IgD-negative memory B cell (primary cell): ENCODE results near the gene MECP2. TPM values are rescaled to one million over a fixed set of nuclear protein-coding genes. Genes with fewer than 3 reads are reported as not detected.

Experiments used
- H3K27ac Mint-ChIP-seq, 3 donors: one replicate each; pipeline ENCODE4 v1.8.0; 2020 to 2022; ENCODE audit warnings: mild to moderate bottlenecking in 3 of 3, mixed read lengths in 3 of 3, moderate library complexity in 1 of 3
- H3K27me3 Mint-ChIP-seq: one replicate; pipeline ENCODE4 v1.8.0; 2021; ENCODE audit warnings: mixed read lengths
- H3K36me3 Mint-ChIP-seq: one replicate; pipeline ENCODE4 v1.8.0; 2020; ENCODE audit warnings: mild to moderate bottlenecking, mixed read lengths
- H3K4me1 Mint-ChIP-seq, 3 donors: one replicate each; pipeline ENCODE4 v1.8.0; 2020 to 2022; ENCODE audit warnings: mixed read lengths in 3 of 3, mild to moderate bottlenecking in 1 of 3
- H3K4me3 Mint-ChIP-seq, 4 donors: one replicate each; pipeline ENCODE4 v1.8.0; 2020 to 2022; ENCODE audit warnings: mild to moderate bottlenecking in 4 of 4, mixed read lengths in 4 of 4, moderate library complexity in 3 of 4
- H3K9me3 Mint-ChIP-seq, 3 donors: one replicate each; pipeline ENCODE4 v1.8.0; 2020 to 2021; ENCODE audit warnings: mixed read lengths in 3 of 3, mild to moderate bottlenecking in 1 of 3
- polyA plus RNA-seq: library from polyadenylated mRNA; unstranded; fragments of 300-500 nt; fragmentation: Illumina TruSeq; gene quantifications from one replicate; pipeline ENCODE4 v1.2.3, GENCODE V29; 2021

Gene MECP2
- polyA plus RNA-seq, 1 donor from 2014 or later, result 20.0 TPM

GRCh38 chrX:154015581-154016264 is 81.8 kb downstream of the MECP2 start:
- peak overlapping the region in 2 of 4 donors; percentile 35 to 37 for H3K4me3 Mint-ChIP-seq
- peak overlapping the region in 1 of 3 donors; percentile 63 for H3K27ac Mint-ChIP-seq

DNA sequence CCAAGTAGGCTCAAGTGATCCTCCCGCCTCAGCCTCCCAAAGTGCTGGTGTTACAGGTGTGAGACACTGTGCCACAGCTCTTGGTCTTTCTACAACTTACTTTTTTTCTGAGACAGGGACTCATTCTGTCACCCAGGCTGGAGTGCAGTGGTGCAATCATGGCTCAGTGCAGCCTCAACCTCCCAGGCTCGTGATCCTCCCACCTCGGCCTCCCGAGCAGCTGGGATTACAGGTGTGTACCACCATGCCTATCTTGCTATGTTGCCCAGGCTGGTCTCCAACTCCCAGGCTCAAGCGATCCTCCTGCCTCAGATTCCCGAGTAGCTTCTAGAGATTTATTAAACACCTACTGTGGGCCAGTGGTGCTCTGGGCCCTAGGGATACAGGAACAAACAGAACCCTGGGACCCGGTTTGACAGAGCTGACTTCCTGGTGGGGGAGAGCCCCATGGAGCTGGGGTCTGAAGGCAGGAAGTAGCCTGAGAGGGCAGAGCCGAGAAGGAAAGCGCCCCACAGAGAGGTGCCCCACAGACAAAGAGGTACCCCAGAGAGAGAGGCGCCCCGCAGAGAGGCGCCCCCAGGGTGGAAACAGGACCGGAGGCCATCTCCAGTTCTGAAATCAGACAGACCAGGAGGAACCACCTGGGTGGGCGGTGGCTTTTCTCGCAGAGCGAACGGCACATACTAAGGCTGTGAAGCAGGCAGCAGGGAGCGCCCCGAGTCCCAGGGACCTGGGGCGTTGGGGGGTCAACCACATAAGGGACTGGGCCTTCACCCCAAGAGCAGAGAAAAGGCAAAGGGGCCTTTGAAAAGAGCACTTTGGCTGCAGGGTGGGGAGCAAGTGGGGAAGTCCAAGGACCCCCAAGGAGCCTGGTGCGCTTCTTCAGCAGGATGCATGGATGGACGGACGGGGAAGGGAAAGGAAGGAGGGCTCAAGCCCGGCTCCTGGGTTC is 82.8 kb downstream of the MECP2 start:
- Mint-ChIP-seq H3K27me3 (peaks cover 4% of the 10 kb centered on the region), H3K4me1 (peaks cover 1 to 6% (median 4%) of the 10 kb centered on the region in 3 donors), H3K4me3 (peak overlapping the region in 2 of 4 donors; percentile 58 to 70), H3K27ac (peak overlapping the region in 2 of 3 donors; percentile 46 to 93), H3K36me3 (no peaks in the 10 kb centered on the region), H3K9me3 (no peaks in the 10 kb centered on the region)

More at GRCh38 chrX:154015581-154016264, 81.8 kb downstream of the MECP2 start:
- Mint-ChIP-seq H3K9me3 (no peaks in the 10 kb centered on the region), H3K36me3 (no peaks in the 10 kb centered on the region), H3K27me3 (peaks cover 4% of the 10 kb centered on the region), H3K4me1 (peaks cover 3 to 6% (median 4%) of the 10 kb centered on the region in 3 donors)

GRCh38 chrX:154013614-154014360 is 83.7 kb downstream of the MECP2 start:
- Mint-ChIP-seq H3K27me3 (peaks cover 4% of the 10 kb centered on the region), H3K27ac (peak overlapping the region in 1 of 3 donors; percentile 74), H3K4me1 (peaks cover 2 to 7% (median 4%) of the 10 kb centered on the region in 3 donors), H3K9me3 (no peaks in the 10 kb centered on the region), H3K4me3 (peak overlapping the region in 1 of 4 donors; percentile 78), H3K36me3 (no peaks in the 10 kb centered on the region)

DNA sequence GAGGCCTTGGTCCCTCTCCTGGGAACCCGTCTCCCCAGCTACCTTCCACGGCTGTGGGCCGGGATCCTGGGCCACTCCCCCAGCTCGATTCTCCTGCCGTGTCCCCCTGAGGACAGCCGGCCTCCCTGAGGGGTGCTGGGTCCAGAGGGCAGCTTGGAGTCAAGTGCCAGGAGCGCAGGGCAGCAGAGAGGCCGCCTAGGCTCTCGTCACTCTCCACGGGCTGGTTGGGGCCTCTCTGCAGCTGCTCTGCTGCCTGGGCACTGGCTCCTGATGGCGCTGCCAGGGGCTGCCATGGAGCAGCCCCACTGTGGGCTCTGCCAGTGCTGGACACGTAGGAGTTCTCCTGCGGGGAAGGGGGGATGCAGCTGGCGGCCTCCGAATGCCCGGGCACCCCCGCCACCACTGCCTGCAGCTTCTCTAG is 84.5 kb downstream of the MECP2 start:
- H3K4me1 Mint-ChIP-seq, result peaks cover 6 to 12% (median 6%) of the 10 kb centered on the region in 3 donors
- no peak overlapping the region for H3K27ac Mint-ChIP-seq
- H3K27me3 Mint-ChIP-seq, result peaks cover 8% of the 10 kb centered on the region
- H3K9me3 Mint-ChIP-seq, result no peaks in the 10 kb centered on the region
- H3K4me3 Mint-ChIP-seq, result no peak overlapping the region
- H3K36me3 Mint-ChIP-seq, result no peaks in the 10 kb centered on the region

GRCh38 chrX:154012336-154012991 is 85.1 kb downstream of the MECP2 start:
- H3K4me3 Mint-ChIP-seq, result no peak overlapping the region

GRCh38 chrX:154011376-154012335 is 85.9 kb downstream of the MECP2 start:
- Mint-ChIP-seq H3K36me3 (no peaks in the 10 kb centered on the region), H3K27me3 (peaks cover 10% of the 10 kb centered on the region), H3K4me3 (peak overlapping the region in 1 of 4 donors; percentile 45), H3K9me3 (no peaks in the 10 kb centered on the region), H3K27ac (peak overlapping the region in 2 of 3 donors; percentile 33 to 69), H3K4me1 (peaks cover 15 to 19% (median 17%) of the 10 kb centered on the region in 3 donors)

More at GRCh38 chrX:154012336-154012991, 85.1 kb downstream of the MECP2 start:
- Mint-ChIP-seq H3K4me1 (peaks cover 11 to 17% (median 11%) of the 10 kb centered on the region in 3 donors), H3K27me3 (peaks cover 8% of the 10 kb centered on the region), H3K36me3 (no peaks in the 10 kb centered on the region), H3K9me3 (no peaks in the 10 kb centered on the region), H3K27ac (peak overlapping the region in 1 of 3 donors; percentile 69)

DNA sequence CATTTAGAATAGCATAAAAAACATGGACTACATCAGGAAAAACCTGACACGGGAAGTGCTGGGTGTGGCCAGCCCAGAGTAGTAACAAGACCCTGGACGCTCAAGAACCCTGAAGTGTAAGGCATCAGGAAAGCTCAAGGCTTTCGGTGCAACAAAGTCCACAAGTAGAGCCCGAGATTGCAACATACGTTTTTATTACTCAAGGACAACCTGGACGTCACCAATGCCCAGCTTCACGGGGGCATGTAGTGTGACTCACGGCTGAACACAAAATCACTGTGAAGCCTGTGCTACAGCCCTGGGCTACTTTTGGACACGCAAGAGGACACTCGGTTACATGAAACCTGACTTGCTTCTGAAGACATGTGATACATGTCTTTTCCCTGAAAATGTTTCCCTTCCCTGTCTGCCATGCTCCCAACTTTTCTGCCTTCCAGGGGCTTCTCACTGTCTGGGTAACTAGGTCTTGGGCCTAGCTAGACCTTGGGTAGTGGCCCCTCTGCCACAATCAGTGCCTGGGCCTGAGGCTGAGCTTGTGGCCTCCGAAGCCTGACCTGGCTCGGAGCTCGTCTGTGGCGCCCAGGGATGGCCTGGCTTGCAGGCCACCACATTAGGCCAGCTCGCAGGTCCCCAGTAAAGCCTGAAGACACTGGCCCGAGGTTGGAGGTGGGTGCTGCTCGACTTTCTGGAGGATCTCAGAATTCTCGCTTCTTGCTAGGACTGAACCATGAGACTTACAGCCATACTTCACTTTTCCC is 87.0 kb downstream of the MECP2 start:
- Mint-ChIP-seq H3K4me1 (peaks cover 19 to 23% (median 21%) of the 10 kb centered on the region in 3 donors), H3K9me3 (no peaks in the 10 kb centered on the region), H3K4me3 (no peak overlapping the region), H3K27me3 (peaks cover 12% of the 10 kb centered on the region), H3K27ac (no peak overlapping the region), H3K36me3 (no peaks in the 10 kb centered on the region)

DNA sequence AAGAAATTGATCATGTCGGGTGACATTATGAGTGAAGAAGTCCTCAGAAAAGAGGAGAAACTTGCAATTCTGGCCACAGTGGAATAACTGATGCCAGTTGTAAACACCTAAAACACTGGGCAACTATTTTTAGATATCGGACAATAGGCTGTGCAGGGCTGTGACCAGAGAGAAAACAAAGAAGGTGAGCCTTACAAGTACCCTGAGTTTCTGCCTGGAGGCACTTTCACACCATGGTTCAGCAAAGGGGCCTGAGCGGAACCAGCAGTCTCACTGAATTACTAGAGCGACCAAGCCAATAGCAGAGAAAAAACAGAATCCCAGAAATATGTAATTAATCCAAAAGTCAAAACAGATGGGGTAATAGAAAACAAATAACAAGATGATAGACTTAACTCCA is 89.0 kb downstream of the MECP2 start:
- no peaks in the 10 kb centered on the region for H3K9me3 Mint-ChIP-seq
- H3K27ac Mint-ChIP-seq, result peak overlapping the region; percentile 43 to 96 (median 67)
- H3K36me3 Mint-ChIP-seq, result no peaks in the 10 kb centered on the region
- peaks cover 24 to 30% (median 26%) of the 10 kb centered on the region in 3 donors for H3K4me1 Mint-ChIP-seq
- H3K4me3 Mint-ChIP-seq, result peak overlapping the region in 3 of 4 donors; percentile 48 to 84 (median 55)
- peaks cover 12% of the 10 kb centered on the region for H3K27me3 Mint-ChIP-seq

GRCh38 chrX:154006947-154007346 is 90.6 kb downstream of the MECP2 start:
- peaks cover 10% of the 10 kb centered on the region for H3K27me3 Mint-ChIP-seq
- H3K4me1 Mint-ChIP-seq, result peaks cover 29 to 36% (median 32%) of the 10 kb centered on the region in 3 donors
- peak overlapping the region in 2 of 4 donors; percentile 55 to 79 for H3K4me3 Mint-ChIP-seq
- H3K27ac Mint-ChIP-seq, result peak overlapping the region in 1 of 3 donors; percentile 31
- no peaks in the 10 kb centered on the region for H3K36me3 Mint-ChIP-seq
- no peaks in the 10 kb centered on the region for H3K9me3 Mint-ChIP-seq

DNA sequence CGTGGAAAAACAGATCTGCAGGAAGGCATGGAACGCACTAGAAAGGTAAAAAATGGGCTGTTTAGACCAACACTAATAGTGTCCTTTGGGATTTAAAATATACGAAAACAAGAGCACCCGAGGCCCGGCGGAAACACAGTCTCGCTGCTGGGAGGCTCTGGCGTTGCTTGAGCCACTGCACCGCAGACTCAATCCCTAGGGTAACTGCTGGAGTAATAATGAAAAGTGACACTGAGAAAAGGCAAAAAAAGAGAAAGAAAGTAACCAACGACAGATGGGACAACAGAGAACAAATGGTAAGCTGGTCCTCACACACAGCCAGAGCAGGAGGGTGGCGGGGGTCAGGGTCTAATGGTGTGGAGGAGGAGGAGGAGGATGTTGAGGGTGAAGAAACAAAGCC is 93.2 kb downstream of the MECP2 start:
- H3K9me3 Mint-ChIP-seq, result no peaks in the 10 kb centered on the region
- peaks cover 32 to 39% (median 32%) of the 10 kb centered on the region in 3 donors for H3K4me1 Mint-ChIP-seq
- peaks cover 8% of the 10 kb centered on the region for H3K27me3 Mint-ChIP-seq
- H3K27ac Mint-ChIP-seq, result peak overlapping the region; percentile 12 to 88 (median 72)
- peaks cover 3% of the 10 kb centered on the region for H3K36me3 Mint-ChIP-seq
- H3K4me3 Mint-ChIP-seq, result peak overlapping the region; percentile 18 to 88 (median 80)

- H3K4me1 Mint-ChIP-seq, result peaks cover 19 to 27% (median 20%) of the 10 kb centered on the region in 3 donors
- H3K27ac Mint-ChIP-seq, result peak overlapping the region; percentile 81 to 94 (median 92)
- H3K9me3 Mint-ChIP-seq, result no peaks in the 10 kb centered on the region
- peaks cover 7% of the 10 kb centered on the region for H3K27me3 Mint-ChIP-seq
- H3K36me3 Mint-ChIP-seq, result peaks cover 5% of the 10 kb centered on the region
- peak overlapping the region; percentile 61 to 82 (median 75) for H3K4me3 Mint-ChIP-seq
Observed at GRCh38 chrX:154002215-154002719, 95.2 kb downstream of the MECP2 start.

- Mint-ChIP-seq H3K36me3 (peaks cover 5% of the 10 kb centered on the region), H3K27me3 (peaks cover 3% of the 10 kb centered on the region), H3K4me3 (no peak overlapping the region), H3K27ac (no peak overlapping the region), H3K4me1 (peaks cover 11 to 19% (median 19%) of the 10 kb centered on the region in 3 donors), H3K9me3 (no peaks in the 10 kb centered on the region)
Observed at GRCh38 chrX:154000051-154000450, 97.5 kb downstream of the MECP2 start.
